ENCODE measurements around the gene KIF16B.

The KIF16B gene

GRCh38 chr20:16224836-16225235, 348.4 kb downstream of the KIF16B start:
- DNase-seq (ENCODE audit: extremely low read depth, insufficient read length): no peak
- Histone ChIP-seq H3K27me3 (replicated peaks; ENCODE audit: control insufficient read depth, insufficient read depth, low read length) (no peaks in the 10 kb centered on the region), H3K36me3 (ENCODE audit: control insufficient read depth, insufficient read depth, low read length) (no peaks in the 10 kb centered on the region), H3K4me3 (replicated peaks; ENCODE audit: low read depth, low read length) (no peak overlapping the region)
- TF ChIP-seq CTCF (IDR thresholded peaks at IDR 0.05; ENCODE audit: insufficient read depth, low read length, poor library complexity, severe bottlenecking): no peak

GRCh38 chr20:16222859-16223411, 350.3 kb downstream of the KIF16B start:
- TF ChIP-seq CTCF (IDR thresholded peaks at IDR 0.05; ENCODE audit: insufficient read depth, low read length, poor library complexity, severe bottlenecking): no peak
- Histone ChIP-seq H3K4me3 (replicated peaks; ENCODE audit: low read depth, low read length) (no peak overlapping the region), H3K36me3 (ENCODE audit: control insufficient read depth, insufficient read depth, low read length) (no peaks in the 10 kb centered on the region), H3K27me3 (replicated peaks; ENCODE audit: control insufficient read depth, insufficient read depth, low read length) (no peaks in the 10 kb centered on the region)
- no peak for DNase-seq (ENCODE audit: extremely low read depth, insufficient read length)
